ENCODE measurements around the gene TNIP2. TPM values are rescaled to one million over a fixed set of nuclear protein-coding genes. Genes with fewer than 3 reads are reported as not detected.

The TNIP2 gene
- total RNA-seq, 1 experiment from 2014 or later: 31.9 TPM

GRCh38 chr4:2750719-2751605 is 5.2 kb downstream of the TNIP2 start:
- ChIA-PET POLR2A (ENCODE audit: low non-redundant PET) (no interaction called here), CTCF (no interaction called here)
- Histone ChIP-seq H3K9me3 (ENCODE audit: low read depth, low read length, poor library complexity, severe bottlenecking) (no peaks in the 10 kb centered on the region), H3K36me3 (ENCODE audit: insufficient read depth, low read length, poor library complexity, severe bottlenecking) (peaks cover 12% of the 10 kb centered on the region), H3K27ac (ENCODE audit: low read depth, low read length, poor library complexity, severe bottlenecking) (no peak overlapping the region), H3K27me3 (replicated peaks; ENCODE audit: insufficient read depth, low read depth, low read length, poor library complexity) (no peaks in the 10 kb centered on the region), H3K4me3 (ENCODE audit: low read depth, low read length, poor library complexity, severe bottlenecking) (no peak overlapping the region), H3K4me1 (ENCODE audit: insufficient read depth, low read length, poor library complexity, severe bottlenecking) (peaks cover 11% of the 10 kb centered on the region)
- intact Hi-C loops (cut with micrococcal nuclease; ENCODE audit: unreplicated experiment): no loop called here
- DNase-seq (ENCODE audit: low spot score): no peak
- TF ChIP-seq CTCF (conservative IDR thresholded peaks at IDR 0.05; ENCODE audit: low read depth, low read length) (no peak), EZH2 (IDR thresholded peaks at IDR 0.05; ENCODE audit: borderline replicate concordance, low read depth, low read length, poor library complexity, severe bottlenecking) (no peak)
- no TSS peak for BruUV-seq (replicated peaks)

DNA sequence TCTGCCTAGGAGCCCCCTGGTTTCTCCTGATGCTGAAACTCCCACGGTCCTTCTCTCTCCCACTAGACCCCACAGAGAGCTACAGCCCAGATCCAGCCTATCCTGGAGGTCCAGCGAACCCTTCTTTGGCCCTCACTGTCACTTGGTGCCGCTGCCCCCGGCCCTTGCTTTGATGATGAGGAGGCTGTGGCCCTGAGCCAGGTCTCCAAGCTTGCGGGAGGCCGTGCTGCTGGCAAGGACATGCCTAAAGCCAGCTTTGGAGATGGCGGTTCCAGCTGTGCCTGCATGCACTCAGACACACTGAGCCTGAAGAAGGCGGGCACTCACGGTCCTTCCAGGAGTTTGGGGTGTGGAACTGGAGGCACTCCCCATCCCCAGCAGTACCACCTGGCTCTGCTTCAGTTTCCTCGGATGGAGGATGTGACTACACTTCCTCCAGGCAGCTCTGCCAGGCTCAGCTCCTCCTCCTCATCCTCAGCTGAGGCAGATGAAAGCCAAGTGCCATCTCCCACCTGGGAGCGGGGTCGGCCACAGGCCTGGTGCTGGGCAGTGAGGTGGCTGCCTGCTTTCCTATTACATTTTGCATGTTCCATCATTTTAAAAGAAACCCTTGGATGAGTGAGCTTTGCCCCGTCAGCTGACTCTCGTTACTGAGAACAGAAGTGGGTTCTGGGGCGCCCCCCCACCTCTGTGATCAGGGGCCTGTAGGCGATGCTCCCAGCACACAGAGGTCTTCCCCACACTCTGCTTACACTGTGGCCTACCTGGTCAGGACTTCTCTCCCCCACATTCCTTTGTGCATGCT is 9.0 kb downstream of the TNIP2 start:
- Histone ChIP-seq H3K27ac (ENCODE audit: low read depth, low read length, poor library complexity, severe bottlenecking) (peak overlapping the region; percentile 51), H3K4me1 (ENCODE audit: insufficient read depth, low read length, poor library complexity, severe bottlenecking) (peaks cover 22% of the 10 kb centered on the region), H3K9me3 (ENCODE audit: low read depth, low read length, poor library complexity, severe bottlenecking) (no peaks in the 10 kb centered on the region), H3K27me3 (replicated peaks; ENCODE audit: insufficient read depth, low read depth, low read length, poor library complexity) (no peaks in the 10 kb centered on the region), H3K36me3 (ENCODE audit: insufficient read depth, low read length, poor library complexity, severe bottlenecking) (peaks cover 36% of the 10 kb centered on the region), H3K4me3 (ENCODE audit: low read depth, low read length, poor library complexity, severe bottlenecking) (no peak overlapping the region)
- ChIA-PET CTCF (no interaction called here), POLR2A (ENCODE audit: low non-redundant PET) (no interaction called here)
- no TSS peak for BruUV-seq (replicated peaks)
- intact Hi-C loops (cut with micrococcal nuclease; ENCODE audit: unreplicated experiment): no loop called here
- DNase-seq (ENCODE audit: low spot score): no peak
- TF ChIP-seq CTCF (conservative IDR thresholded peaks at IDR 0.05; ENCODE audit: low read depth, low read length) (no peak), EZH2 (IDR thresholded peaks at IDR 0.05; ENCODE audit: borderline replicate concordance, low read depth, low read length, poor library complexity, severe bottlenecking) (no peak)

DNA sequence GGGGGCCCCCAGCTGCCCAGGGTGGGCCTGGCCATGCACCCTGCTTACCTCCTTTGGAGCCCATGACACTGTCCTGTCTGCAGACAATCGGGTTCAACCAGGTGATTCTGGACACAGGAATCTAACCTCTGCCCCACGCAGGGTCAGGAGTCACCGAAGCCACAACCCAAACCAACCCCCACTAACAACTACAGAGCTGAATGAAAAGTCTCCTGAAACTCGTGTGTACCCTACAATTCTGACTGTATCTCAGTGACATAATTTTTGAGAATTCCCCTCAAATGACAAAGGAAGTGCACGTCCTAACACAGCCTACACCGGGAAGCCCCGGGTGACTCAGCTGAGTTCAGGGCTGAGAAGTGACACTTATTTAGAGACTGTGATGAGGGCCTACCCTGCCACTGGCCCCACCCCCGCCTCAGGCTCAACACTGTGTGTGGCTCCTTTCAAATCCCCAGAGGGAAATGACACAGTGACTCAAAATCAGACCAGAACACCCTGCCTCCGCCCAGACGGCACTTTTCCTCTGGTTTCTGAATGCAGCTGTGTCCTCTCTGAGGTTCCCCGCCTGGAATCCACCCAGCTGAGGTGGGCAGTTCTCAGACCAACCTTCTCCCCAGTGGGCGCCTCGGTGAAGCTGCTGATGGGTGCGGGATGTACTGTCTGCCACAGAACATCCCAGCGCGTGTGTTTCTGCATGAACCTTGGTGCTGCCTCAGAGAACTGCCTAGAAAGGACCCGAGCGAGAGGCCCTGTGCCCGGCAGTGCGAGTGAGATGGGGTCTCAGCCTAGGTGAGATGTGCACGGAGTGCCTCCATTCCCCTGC is 9.9 kb downstream of the TNIP2 start:
- H3K4me1 ChIP-seq (ENCODE audit: insufficient read depth, low read length, poor library complexity, severe bottlenecking): peaks cover 22% of the 10 kb centered on the region
- CTCF ChIA-PET: no interaction called here
- H3K27me3 ChIP-seq (replicated peaks; ENCODE audit: insufficient read depth, low read depth, low read length, poor library complexity): no peaks in the 10 kb centered on the region
- peaks cover 36% of the 10 kb centered on the region for H3K36me3 ChIP-seq (ENCODE audit: insufficient read depth, low read length, poor library complexity, severe bottlenecking)
- H3K4me3 ChIP-seq (ENCODE audit: low read depth, low read length, poor library complexity, severe bottlenecking): no peak overlapping the region
- DNase-seq (ENCODE audit: low spot score): peak; percentile 89
- TF ChIP-seq EZH2 (IDR thresholded peaks at IDR 0.05; ENCODE audit: borderline replicate concordance, low read depth, low read length, poor library complexity, severe bottlenecking): no peak
- no peak for TF ChIP-seq CTCF (conservative IDR thresholded peaks at IDR 0.05; ENCODE audit: low read depth, low read length)
- BruUV-seq (replicated peaks): TSS peak; percentile 58
- peak overlapping the region; percentile 51 for H3K27ac ChIP-seq (ENCODE audit: low read depth, low read length, poor library complexity, severe bottlenecking)
- intact Hi-C loops (cut with micrococcal nuclease; ENCODE audit: unreplicated experiment): no loop called here
- H3K9me3 ChIP-seq (ENCODE audit: low read depth, low read length, poor library complexity, severe bottlenecking): no peaks in the 10 kb centered on the region
- POLR2A ChIA-PET (ENCODE audit: low non-redundant PET): no interaction called here

Data from A673 (cell line).